SH-SY5Y (cell line): Measurements from ENCODE around the gene AKAP10.

Experiments
- GATA2 ChIP-seq: IDR thresholded peaks from 2 replicates; pipeline ENCODE4 v1.6.1; 2011; ENCODE audit warnings: mild to moderate bottlenecking, low read depth, low read length
- GATA3 ChIP-seq: IDR thresholded peaks from 2 replicates; pipeline ENCODE4 v1.6.1; 2011; ENCODE audit warnings: low read depth, mild to moderate bottlenecking, low read length, moderate library complexity

GRCh38 chr17:19945009-19945626 lies 32.5 kb downstream of the AKAP10 start:
- TF ChIP-seq GATA2: no peak
- TF ChIP-seq GATA3: no peak
